Measurements from ENCODE around the gene APCDD1L.

DNA sequence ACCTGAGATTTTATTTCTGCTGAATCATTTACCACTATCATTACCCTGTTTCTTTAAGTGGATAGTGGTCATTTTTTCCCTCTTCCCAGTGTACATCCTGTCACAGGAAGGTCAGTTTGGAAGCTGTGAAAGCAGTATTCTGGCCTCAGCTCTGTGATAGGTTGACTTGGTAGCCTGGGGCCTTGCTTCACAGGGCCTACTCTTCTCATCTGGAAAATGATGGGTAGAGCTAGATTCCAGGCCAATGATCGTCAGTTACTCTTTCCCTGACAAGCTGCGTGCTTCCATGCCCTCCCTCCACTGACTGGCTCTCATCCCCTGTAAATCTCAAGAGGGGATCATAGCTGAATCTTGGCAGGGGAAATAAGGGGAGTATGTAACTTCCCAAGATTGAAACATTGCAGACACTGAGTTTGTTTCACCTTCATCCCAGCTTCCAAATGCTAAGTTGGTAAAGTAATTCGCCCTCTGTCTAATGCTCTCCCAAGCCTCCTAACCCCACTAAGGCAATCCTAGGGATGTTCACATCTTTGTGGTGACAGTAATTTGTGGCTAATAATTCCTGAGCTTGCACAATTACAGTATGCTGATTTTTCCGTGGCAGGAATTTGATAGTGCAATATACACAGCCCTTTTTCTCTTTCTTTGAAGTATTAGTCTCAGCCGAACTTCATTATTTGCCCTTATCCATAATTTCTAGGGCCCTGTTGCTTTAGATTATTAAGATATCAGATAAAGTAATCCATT lies 75.0 kb downstream of the APCDD1L start:
- no peak for TF ChIP-seq POLR2A (IDR thresholded peaks at IDR 0.05)
- TF ChIP-seq CTCF (IDR thresholded peaks at IDR 0.05): no peak
- no peak for TF ChIP-seq POLR2AphosphoS5 (IDR thresholded peaks at IDR 0.05)

Measured in upper lobe of left lung (tissue), 4 donors.